ENCODE measurements around the gene TOP3B.

The TOP3B gene

GRCh38 chr22:22020425-22020852, 37.9 kb upstream of the TOP3B start:
- no peak for TF ChIP-seq CTCF (IDR thresholded peaks at IDR 0.05; ENCODE audit: low read depth, low read length, missing control alignments)
- in situ Hi-C loops (cut with HindIII; ENCODE audit: low sequenced_read_pairs): no loop called here
- DNase-seq (ENCODE audit: low read depth): no peak
- H3K4me3 ChIP-seq (ENCODE audit: low read depth, low read length): no peak overlapping the region

- TF ChIP-seq CTCF (IDR thresholded peaks at IDR 0.05; ENCODE audit: low read depth, low read length, missing control alignments): no peak
- in situ Hi-C loops (cut with HindIII; ENCODE audit: low sequenced_read_pairs): no loop called here
- DNase-seq (ENCODE audit: low read depth): no peak
- H3K4me3 ChIP-seq (ENCODE audit: low read depth, low read length): no peak overlapping the region
Observed at GRCh38 chr22:22019659-22020424, 37.3 kb upstream of the TOP3B start.

GRCh38 chr22:22018825-22019658, 36.5 kb upstream of the TOP3B start:
- H3K4me3 ChIP-seq (ENCODE audit: low read depth, low read length): no peak overlapping the region
- TF ChIP-seq CTCF (IDR thresholded peaks at IDR 0.05; ENCODE audit: low read depth, low read length, missing control alignments): no peak
- in situ Hi-C loops (cut with HindIII; ENCODE audit: low sequenced_read_pairs): no loop called here
- DNase-seq (ENCODE audit: low read depth): no peak

- in situ Hi-C loops (cut with HindIII; ENCODE audit: low sequenced_read_pairs): no loop called here
- DNase-seq (ENCODE audit: low read depth): no peak
Observed at GRCh38 chr22:22015631-22016030, 33.0 kb upstream of the TOP3B start.

GRCh38 chr22:22014285-22014659, 31.7 kb upstream of the TOP3B start:
- in situ Hi-C loops (cut with HindIII; ENCODE audit: low sequenced_read_pairs): no loop called here
- no peak for DNase-seq (ENCODE audit: low read depth)
- H3K4me3 ChIP-seq (ENCODE audit: low read depth, low read length): no peak overlapping the region
- no peak for TF ChIP-seq CTCF (IDR thresholded peaks at IDR 0.05; ENCODE audit: low read depth, low read length, missing control alignments)

More at GRCh38 chr22:22015631-22016030, 33.0 kb upstream of the TOP3B start:
- no peak for TF ChIP-seq CTCF (IDR thresholded peaks at IDR 0.05; ENCODE audit: low read depth, low read length, missing control alignments)
- no peak overlapping the region for H3K4me3 ChIP-seq (ENCODE audit: low read depth, low read length)

- TF ChIP-seq CTCF (IDR thresholded peaks at IDR 0.05; ENCODE audit: low read depth, low read length, missing control alignments): no peak
- no peak overlapping the region for H3K4me3 ChIP-seq (ENCODE audit: low read depth, low read length)
- DNase-seq (ENCODE audit: low read depth): no peak
- in situ Hi-C loops (cut with HindIII; ENCODE audit: low sequenced_read_pairs): no loop called here
Observed at GRCh38 chr22:22013559-22014284, 31.1 kb upstream of the TOP3B start.

All from astrocyte of the cerebellum (primary cell).